ENCODE measurements around the gene KLF13.
A peak's percentile ranks its signal among the peaks of the same experiment; 100 is the strongest.

KLF13 gene

DNA sequence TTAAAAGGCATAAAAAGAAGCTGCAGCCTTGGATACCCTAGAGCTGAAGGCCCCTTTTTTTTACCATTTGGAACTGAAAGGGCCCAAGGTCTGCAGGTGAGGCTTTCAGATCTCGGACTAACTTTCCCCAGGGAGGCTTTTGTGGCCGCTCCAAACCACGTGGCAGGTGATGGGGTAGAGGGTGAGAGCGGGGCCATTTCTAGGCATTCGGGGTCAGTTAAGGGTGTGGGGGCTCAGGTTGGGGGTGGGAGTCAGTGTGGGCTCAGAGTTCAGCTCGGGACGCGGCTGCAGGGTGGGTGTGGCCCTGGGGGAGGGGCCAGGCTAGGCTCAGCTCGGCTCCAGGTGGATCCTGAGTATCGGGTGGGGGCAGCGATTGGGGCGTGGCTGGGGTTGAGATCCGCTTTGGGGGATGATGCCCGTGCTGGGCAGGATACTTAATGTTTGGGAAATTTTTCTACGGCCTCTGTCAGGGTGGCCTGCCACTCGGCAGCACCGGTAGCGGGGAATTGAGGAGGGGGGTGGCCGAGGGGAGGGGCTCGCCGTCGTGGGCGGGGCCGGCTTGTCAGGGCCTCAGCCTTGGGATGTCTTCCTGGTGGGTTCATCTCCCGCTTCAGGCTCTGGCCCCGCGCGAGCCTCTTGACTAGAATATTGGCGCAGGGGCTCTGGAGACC is 2.5 kb downstream of the KLF13 start:
- H3K4me3 Mint-ChIP-seq, result peak overlapping the region; percentile 96
- ATAC-seq (ENCODE audit: low read depth) (no peak), DNase-seq (ENCODE audit: low spot score in 2 of 2) (peak in 1 of 2 donors; percentile 41)

DNA sequence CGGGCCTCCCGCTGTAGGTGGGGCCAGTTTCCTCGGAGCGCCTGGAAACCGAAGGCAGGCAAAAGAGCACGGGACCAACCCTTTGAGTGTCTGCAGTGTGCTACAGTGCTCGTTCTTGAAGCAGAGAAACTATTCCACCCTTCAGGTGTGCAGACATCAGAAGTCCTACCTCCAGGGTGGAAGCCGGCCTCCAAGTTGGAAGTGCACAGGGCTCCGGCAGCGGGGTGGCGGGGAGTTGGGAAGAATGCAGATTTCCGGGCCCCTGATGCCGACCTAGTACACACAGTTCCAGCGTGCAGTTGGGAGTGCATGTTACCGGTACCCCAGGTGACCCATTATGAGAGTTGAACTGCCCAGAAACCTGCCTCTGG is 3.0 kb downstream of the KLF13 start:
- Mint-ChIP-seq H3K36me3 (peaks cover 8% of the 10 kb centered on the region), H3K4me3 (peak overlapping the region; percentile 96), H3K9me3 (no peaks in the 10 kb centered on the region), H3K4me1 (peaks cover 42% of the 10 kb centered on the region), H3K27me3 (no peaks in the 10 kb centered on the region), H3K27ac (peak overlapping the region; percentile 99)
- ATAC-seq (ENCODE audit: low read depth), result no peak
- DNase-seq (ENCODE audit: low spot score in 2 of 2), result no peak

More for the DNA sequence above, 2.5 kb downstream of the KLF13 start:
- peak overlapping the region; percentile 99 for H3K27ac Mint-ChIP-seq
- no peaks in the 10 kb centered on the region for H3K9me3 Mint-ChIP-seq
- H3K27me3 Mint-ChIP-seq, result no peaks in the 10 kb centered on the region
- peaks cover 46% of the 10 kb centered on the region for H3K4me1 Mint-ChIP-seq
- peaks cover 8% of the 10 kb centered on the region for H3K36me3 Mint-ChIP-seq

DNA sequence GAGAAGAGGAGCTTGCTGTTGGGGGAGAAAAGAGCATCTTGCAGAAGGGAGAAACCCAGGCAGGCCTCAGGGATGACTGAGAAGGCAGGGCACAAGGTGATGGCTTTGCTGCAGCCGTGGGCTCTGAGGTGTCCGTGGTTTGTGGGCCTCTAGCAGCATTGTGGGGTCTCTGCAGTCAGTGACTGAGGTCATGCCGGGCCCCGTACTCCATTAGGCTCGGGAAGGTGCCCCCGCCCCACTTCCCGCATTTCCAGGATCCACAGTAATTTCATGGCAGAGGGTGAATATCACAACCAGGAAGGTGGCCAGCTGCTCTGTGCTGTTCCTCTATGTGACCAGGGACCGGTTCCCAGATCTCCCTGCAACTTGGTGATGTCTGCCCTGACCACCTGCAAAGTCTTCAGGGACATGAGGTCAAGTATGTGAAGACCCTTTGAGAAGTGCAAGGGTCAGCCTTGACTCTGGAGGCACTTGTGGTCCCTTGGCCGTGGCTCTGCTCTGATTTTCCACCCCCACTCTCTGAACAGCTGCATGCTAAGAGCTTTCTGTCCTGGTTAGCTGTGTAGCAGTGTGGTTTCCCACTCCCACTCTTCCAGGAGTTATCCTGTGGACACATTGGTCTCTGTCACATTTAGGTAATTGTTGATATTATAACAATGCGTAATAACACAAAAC is 3.6 kb downstream of the KLF13 start:
- no peaks in the 10 kb centered on the region for H3K9me3 Mint-ChIP-seq
- H3K27ac Mint-ChIP-seq, result peak overlapping the region; percentile 19
- peaks cover 41% of the 10 kb centered on the region for H3K4me1 Mint-ChIP-seq
- H3K27me3 Mint-ChIP-seq, result no peaks in the 10 kb centered on the region
- H3K4me3 Mint-ChIP-seq, result peak overlapping the region; percentile 96
- H3K36me3 Mint-ChIP-seq, result peaks cover 8% of the 10 kb centered on the region
- ATAC-seq (ENCODE audit: low read depth) (no peak), DNase-seq (ENCODE audit: low spot score in 2 of 2) (no peak)

DNA sequence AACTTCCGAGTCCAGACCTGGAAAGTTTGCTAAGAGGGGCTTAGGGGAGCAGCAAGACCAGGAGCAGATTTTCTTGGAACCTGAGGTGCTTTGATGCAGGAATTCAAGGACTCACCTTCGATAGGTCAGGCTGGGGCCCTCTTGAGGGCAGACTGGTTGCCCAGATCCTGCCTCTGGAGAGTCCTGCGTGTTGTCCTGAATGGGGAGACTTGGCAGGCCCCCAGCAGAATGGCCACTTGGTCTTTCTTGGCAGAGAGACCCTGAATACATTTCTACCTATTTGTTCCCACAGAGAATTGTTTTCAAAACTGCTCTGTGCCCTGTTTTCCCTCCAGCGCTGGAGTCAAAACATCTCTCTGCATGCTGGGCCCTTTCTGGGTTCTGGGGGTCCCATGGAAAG is 4.2 kb downstream of the KLF13 start:
- ATAC-seq (ENCODE audit: low read depth), result no peak
- no peak for DNase-seq (ENCODE audit: low spot score in 2 of 2)
- H3K9me3 Mint-ChIP-seq, result no peaks in the 10 kb centered on the region
- H3K4me3 Mint-ChIP-seq, result peak overlapping the region; percentile 96
- H3K36me3 Mint-ChIP-seq, result peaks cover 8% of the 10 kb centered on the region
- H3K4me1 Mint-ChIP-seq, result peaks cover 45% of the 10 kb centered on the region
- peak overlapping the region; percentile 17 for H3K27ac Mint-ChIP-seq
- H3K27me3 Mint-ChIP-seq, result no peaks in the 10 kb centered on the region

DNA sequence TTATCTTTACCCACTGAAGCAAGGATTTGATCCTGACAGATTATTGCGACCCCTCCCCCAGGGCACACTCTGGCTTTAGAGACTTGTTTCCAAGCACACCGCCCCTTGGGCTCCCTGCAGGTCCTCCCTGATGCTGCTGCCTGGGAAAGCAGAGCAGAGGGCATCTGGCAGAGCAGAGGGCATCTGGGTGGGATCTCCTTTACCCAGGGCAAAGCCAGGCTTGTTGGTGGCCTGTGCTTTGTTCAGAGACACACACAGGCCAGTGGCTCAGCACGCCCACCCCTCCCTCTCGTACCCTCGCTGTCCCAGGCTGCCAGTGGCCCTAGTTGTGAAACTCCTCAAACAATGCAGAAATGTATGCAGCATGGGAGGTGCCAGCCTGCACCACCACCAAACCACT is 4.8 kb downstream of the KLF13 start:
- ATAC-seq (ENCODE audit: low read depth) (no peak), DNase-seq (ENCODE audit: low spot score in 2 of 2) (no peak)
- peak overlapping the region; percentile 39 for H3K4me3 Mint-ChIP-seq
- H3K27me3 Mint-ChIP-seq, result no peaks in the 10 kb centered on the region
- H3K4me1 Mint-ChIP-seq, result peaks cover 49% of the 10 kb centered on the region
- no peak overlapping the region for H3K27ac Mint-ChIP-seq
- H3K36me3 Mint-ChIP-seq, result peaks cover 8% of the 10 kb centered on the region
- no peaks in the 10 kb centered on the region for H3K9me3 Mint-ChIP-seq

DNA sequence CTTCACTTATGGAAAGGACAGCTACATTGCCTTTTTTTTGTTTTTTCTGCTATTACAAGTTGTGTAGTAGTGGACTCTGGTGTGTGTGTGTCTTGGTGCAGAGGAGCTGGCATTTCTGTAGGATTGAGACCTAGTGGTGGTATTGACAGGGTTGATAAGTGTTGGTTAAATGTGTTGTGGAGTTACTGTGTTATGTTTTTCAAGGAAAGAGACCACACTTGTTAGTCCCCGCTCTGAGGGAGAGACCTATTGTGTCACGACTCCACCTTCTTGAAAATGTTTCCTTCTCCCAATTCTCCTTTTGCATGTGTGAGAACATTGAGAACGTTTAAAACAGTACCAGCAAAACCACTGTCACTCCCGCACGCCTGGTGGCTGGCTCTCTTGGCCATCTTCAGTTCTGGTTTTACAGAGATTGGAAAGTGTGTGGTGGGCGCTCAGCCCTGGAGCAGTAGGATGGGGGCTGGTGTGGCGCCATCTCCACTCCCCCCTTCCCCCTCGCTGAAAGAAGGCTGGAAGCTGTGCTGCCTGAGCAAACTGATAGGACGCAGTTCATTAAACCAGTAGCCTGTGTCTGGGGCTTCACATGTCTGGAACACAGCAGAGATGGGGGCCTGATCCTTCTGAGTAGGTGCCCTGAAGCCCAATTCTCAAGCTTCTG is 5.5 kb downstream of the KLF13 start:
- H3K4me1 Mint-ChIP-seq, result peaks cover 55% of the 10 kb centered on the region
- no peak for ATAC-seq (ENCODE audit: low read depth)
- DNase-seq (ENCODE audit: low spot score in 2 of 2), result no peak
- no peaks in the 10 kb centered on the region for H3K9me3 Mint-ChIP-seq
- peak overlapping the region; percentile 1 for H3K27ac Mint-ChIP-seq
- H3K4me3 Mint-ChIP-seq, result peak overlapping the region; percentile 39
- no peaks in the 10 kb centered on the region for H3K27me3 Mint-ChIP-seq
- peaks cover 8% of the 10 kb centered on the region for H3K36me3 Mint-ChIP-seq

DNA sequence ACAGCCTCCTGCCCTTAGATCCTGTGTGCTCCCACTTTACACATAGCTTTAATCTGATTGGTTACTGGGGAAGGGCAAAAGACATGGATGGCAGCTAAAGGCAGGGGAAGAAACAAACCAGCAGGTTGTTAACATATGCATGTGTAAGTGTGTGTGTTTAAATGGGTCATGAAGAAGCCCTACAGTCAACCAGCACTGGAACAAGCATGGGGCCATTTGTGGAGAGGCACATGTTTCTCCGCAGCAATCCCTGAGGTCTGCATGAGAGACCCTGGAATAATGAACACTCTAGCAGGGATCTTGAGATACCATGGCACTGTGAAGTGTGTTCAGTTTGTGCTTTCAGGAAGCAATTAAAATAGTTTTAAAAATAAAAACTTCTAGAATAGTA is 6.0 kb downstream of the KLF13 start:
- Mint-ChIP-seq H3K4me3 (peak overlapping the region; percentile 14), H3K9me3 (no peaks in the 10 kb centered on the region), H3K36me3 (peaks cover 8% of the 10 kb centered on the region), H3K27me3 (no peaks in the 10 kb centered on the region), H3K27ac (peak overlapping the region; percentile 1), H3K4me1 (peaks cover 59% of the 10 kb centered on the region)
- no peak for DNase-seq (ENCODE audit: low spot score in 2 of 2)
- ATAC-seq (ENCODE audit: low read depth), result no peak

DNA sequence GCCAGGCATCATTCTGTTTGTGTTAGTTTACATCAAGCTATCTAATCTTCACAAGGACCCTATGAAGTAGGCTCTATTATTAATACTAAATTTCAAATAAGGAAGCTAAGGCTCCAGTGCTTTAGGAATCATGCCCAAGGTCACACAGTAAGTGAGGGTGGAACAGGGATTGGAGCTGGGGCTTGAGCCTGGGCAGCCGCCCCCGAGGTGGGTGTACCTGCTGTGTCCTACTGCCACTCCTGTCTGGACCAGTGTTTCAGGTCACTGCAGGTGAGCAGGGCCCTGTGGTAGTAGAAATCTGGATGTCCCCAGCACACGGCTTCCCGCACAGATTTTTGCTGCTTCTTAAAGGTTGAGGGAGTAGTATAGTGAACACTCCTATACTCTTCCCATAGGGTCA is 6.5 kb downstream of the KLF13 start:
- Mint-ChIP-seq H3K9me3 (no peaks in the 10 kb centered on the region), H3K4me1 (peaks cover 63% of the 10 kb centered on the region), H3K4me3 (no peak overlapping the region), H3K27ac (no peak overlapping the region), H3K36me3 (peaks cover 8% of the 10 kb centered on the region), H3K27me3 (no peaks in the 10 kb centered on the region)
- no peak for DNase-seq (ENCODE audit: low spot score in 2 of 2)
- ATAC-seq (ENCODE audit: low read depth), result no peak

DNA sequence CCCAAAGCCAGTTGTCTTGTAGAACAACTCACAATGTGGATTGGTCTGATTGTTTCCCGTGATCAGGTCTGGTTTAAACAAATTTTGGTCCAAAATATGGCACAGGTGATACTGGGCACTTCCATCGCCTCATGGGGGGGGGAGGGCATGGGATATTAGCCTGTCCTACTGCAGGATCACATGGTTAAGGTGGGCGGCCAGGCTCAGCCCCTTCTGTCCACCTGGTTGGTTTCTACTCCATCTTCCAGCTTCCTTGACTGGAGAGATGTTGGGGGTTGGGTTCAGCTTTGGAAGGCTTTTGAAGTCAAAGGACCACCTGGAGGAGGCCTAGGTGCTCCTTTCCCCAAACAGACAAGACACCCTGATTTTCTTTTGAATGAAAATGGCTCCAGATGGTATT is 7.2 kb downstream of the KLF13 start:
- DNase-seq (ENCODE audit: low spot score in 2 of 2) (no peak), ATAC-seq (ENCODE audit: low read depth) (no peak)
- Mint-ChIP-seq H3K27me3 (no peaks in the 10 kb centered on the region), H3K4me3 (no peak overlapping the region), H3K36me3 (peaks cover 4% of the 10 kb centered on the region), H3K9me3 (no peaks in the 10 kb centered on the region), H3K4me1 (peaks cover 67% of the 10 kb centered on the region), H3K27ac (no peak overlapping the region)

DNA sequence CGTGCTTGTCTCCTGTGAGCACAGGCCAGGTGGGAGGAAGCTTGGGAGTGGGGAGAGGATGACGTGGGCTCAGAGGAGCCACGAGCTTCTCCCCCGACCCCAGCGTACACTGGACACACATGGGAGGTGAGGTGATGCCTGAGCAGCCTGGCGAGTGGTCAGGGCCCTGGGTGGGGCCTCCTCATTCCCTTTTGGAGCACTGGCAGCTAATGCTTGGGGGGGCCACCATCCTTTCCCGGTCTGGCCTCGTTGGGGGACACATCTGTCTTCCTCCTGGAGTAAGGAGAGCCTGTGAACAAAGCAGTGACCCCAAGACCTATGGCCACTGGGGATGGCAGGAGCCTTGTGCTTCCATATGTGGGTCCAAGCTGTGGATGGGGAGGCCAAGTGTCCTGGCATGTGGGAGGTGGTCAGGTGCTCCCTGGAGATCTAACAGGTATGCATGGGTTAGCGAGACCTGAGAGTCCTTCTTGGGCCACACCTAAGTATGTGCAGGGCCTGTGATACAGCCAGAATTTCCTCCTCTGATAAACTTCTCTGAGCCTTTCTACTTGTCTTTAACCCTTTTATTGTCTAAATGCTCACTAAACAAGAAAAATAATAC is 9.5 kb downstream of the KLF13 start:
- Mint-ChIP-seq H3K36me3 (peaks cover 3% of the 10 kb centered on the region), H3K4me1 (peaks cover 65% of the 10 kb centered on the region), H3K4me3 (no peak overlapping the region), H3K9me3 (no peaks in the 10 kb centered on the region), H3K27ac (no peak overlapping the region), H3K27me3 (no peaks in the 10 kb centered on the region)
- no peak for ATAC-seq (ENCODE audit: low read depth)
- no peak for DNase-seq (ENCODE audit: low spot score in 2 of 2)

DNA sequence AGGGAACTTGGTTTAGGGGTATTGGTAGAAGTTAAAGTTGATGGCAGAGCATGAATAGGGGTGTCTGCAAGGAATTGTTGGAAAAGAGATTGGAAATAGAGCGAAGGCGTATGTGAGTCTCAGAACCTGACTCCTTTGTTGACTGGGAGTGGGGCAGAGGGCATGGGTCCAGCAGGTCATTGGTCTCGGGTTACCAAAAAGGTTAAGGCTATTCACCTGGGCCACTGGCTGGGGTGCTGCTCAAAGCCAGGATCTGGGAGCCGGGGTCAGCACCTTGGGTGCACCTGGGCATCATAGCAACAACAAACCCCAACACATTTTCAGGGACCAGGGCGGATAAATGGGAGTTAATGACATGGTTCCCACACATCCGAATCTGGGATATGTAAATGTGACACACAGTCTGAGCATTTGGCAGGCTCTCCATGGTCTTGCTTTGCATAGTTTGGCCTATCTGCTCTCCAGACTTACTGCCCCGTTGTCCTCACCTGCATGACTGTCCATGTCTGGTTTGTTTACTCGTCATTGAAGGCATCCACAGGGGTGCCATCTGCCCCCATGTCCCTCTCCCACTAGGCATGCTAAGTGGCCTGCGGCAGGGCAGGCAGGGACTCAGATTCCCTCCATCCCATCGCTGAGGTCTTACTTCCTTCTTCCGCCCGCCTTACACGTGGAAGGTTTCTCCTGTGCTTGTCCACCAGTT is 10.1 kb downstream of the KLF13 start:
- H3K4me3 Mint-ChIP-seq, result no peak overlapping the region
- H3K27me3 Mint-ChIP-seq, result no peaks in the 10 kb centered on the region
- DNase-seq (ENCODE audit: low spot score in 2 of 2) (no peak), ATAC-seq (ENCODE audit: low read depth) (no peak)
- H3K4me1 Mint-ChIP-seq, result peaks cover 62% of the 10 kb centered on the region
- peak overlapping the region; percentile 28 for H3K27ac Mint-ChIP-seq
- H3K9me3 Mint-ChIP-seq, result no peaks in the 10 kb centered on the region
- H3K36me3 Mint-ChIP-seq, result peaks cover 3% of the 10 kb centered on the region

DNA sequence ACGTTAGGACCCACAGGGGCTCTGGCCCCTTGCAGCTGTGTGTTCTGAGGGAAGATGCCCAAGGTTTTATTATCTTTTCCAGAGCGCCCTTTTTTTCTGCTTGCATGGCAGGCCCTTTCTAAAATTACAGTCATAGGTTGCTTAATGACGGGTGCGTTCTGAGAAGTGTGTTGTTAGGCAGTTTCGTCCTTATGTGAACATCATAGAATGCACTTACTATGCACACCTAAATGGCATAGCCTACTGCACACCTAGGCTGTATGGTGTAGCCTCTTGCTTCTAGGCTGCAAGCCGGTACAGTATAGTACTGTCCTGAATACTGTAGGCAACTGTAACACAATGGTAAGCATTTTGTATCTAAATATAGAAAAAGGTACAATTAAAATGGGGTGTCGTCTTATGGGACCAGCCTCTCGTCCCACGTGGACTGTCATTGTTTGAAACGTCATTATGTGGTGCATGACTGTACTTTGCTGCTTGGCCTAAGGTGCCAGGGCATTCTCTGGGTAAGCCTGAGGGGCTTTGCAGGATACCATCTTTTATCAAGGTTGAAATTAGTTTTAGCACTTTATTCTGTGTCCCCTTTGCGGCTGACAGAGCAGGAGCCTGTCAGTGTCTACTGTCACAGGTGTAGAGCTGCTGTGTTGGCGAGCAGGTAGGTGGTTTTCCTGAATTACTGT is 10.9 kb downstream of the KLF13 start:
- peaks cover 62% of the 10 kb centered on the region for H3K4me1 Mint-ChIP-seq
- DNase-seq (ENCODE audit: low spot score in 2 of 2) (no peak), ATAC-seq (ENCODE audit: low read depth) (no peak)
- H3K36me3 Mint-ChIP-seq, result no peaks in the 10 kb centered on the region
- H3K9me3 Mint-ChIP-seq, result no peaks in the 10 kb centered on the region
- peak overlapping the region; percentile 56 for H3K4me3 Mint-ChIP-seq
- H3K27ac Mint-ChIP-seq, result peak overlapping the region; percentile 28
- no peaks in the 10 kb centered on the region for H3K27me3 Mint-ChIP-seq

DNA sequence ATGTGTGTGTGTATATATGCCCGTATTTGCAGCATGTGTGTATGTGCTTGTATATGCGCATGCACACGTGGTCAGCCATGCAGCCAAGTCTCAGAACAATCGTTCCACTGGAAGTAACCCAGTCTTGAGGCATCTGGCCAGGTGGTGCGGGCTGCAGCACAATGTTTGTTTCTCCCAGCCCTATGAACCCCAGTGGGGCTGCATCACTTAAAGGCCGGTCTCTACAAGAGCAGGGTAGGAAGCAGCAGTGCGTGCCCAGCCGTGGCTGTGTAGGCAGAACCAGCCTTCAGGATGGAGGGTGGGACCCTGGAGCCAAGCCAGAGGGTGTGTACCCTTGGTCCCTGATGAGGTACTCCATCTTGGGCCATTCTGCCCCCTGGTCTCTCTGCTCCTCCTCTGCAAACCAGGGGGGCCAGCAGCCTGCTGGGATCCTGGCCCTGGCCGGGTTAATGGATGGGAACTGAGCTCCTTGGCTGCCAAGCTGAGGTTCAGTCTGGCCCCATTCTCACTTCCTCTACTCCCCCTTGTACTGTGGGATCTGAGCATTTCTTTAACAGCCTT is 11.8 kb downstream of the KLF13 start:
- Mint-ChIP-seq H3K9me3 (no peaks in the 10 kb centered on the region), H3K36me3 (no peaks in the 10 kb centered on the region), H3K4me1 (peaks cover 67% of the 10 kb centered on the region), H3K27me3 (no peaks in the 10 kb centered on the region), H3K4me3 (peak overlapping the region; percentile 56), H3K27ac (peak overlapping the region; percentile 74)
- peak; percentile 64 for ATAC-seq (ENCODE audit: low read depth)
- DNase-seq (ENCODE audit: low spot score in 2 of 2), result no peak
